Right ventricle myocardium inferior (tissue), 1 donor: Measurements from ENCODE around the gene PLEKHA1. TPM values are rescaled to one million over a fixed set of nuclear protein-coding genes. Genes with fewer than 3 reads are reported as not detected.

Experiments used
- ATAC-seq: fragments of 200-7000 bp; cut with Tn5 transposase; one replicate; pipeline ENCODE4 v1.9.1; 2020; ENCODE audit warnings: mild to moderate bottlenecking, moderate library complexity
- DNase-seq: peaks from one replicate; pipeline ENCODE4 v3.0.0; 2021; ENCODE audit errors: missing footprints
- intact Hi-C: fragments of 100-400 bp; cut with DNase I; formaldehyde crosslinking; loops from one replicate; pipeline ENCODE4 v1.11.0; 2022
- total RNA-seq: library from RNA; stranded (reverse); fragmentation: NEBNext Ultra II Directional; extraction: Animal tissue kit (Norgen Biotek cat#: 25700); gene quantifications from one replicate; pipeline ENCODE4 v1.2.1, GENCODE V29; 2021
- donor health status: DM: no; HTN: yes; CAD: no; lungs with severe emphysema.

PLEKHA1 gene
- total RNA-seq, 1 donor from 2014 or later = 68.0 TPM

DNA sequence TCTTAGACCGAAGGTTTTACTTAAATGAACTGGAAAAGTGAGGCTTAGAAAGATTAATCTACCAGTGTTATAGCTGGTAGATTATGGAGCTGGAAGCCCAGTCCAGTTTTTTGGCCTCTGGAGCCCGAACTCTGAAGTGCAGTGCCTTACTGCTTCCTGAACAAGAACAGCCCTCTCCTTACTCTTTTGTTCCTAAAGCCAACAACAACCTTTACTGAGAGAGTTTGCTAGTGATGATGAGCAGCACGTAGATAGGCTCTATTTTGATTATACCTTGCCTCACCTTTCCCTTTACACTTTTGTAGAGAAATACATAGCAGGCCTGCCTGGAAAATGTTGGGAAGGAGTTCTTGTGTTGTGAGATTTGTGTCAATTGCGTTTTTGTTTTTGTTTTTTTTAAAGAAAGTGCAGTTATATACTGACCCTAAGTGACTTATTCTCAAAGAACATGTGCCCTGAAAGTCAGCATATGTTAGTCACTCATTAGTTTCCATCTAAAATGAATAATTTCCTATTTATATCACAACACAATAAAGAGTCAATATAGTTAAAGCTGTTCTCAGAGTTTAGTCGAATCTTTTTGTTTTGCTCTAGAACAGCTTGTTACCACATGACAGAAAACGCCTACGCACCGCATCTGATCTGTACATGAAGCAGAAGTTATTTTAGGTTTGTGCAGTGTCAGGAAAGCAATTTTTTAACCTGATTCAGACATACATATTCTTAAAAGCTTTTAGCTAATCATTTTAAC lies 33.0 kb downstream of the PLEKHA1 start:
- ATAC-seq (no peak), DNase-seq (no peak)
- intact Hi-C loops = no loop called here

DNA sequence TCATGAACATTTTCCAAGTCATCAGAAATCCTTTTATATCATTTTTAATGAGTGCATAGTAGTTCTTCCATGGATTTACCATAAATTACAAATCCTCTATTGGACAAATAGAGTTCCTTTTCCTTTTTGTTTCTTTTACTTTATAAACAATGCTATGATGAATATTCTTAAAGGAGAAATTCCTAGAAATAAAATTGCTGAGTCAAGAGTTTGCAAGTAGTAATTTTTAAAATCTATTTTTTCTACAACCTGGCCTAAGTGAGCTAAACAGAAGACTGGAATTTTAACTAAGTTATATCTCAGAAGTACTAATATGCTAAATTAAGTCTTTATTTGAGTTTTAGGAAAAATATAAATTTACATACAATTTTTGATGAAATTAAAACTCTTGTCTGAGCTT lies 38.8 kb downstream of the PLEKHA1 start:
- ATAC-seq = no peak
- intact Hi-C loops = no loop called here
- no peak for DNase-seq

DNA sequence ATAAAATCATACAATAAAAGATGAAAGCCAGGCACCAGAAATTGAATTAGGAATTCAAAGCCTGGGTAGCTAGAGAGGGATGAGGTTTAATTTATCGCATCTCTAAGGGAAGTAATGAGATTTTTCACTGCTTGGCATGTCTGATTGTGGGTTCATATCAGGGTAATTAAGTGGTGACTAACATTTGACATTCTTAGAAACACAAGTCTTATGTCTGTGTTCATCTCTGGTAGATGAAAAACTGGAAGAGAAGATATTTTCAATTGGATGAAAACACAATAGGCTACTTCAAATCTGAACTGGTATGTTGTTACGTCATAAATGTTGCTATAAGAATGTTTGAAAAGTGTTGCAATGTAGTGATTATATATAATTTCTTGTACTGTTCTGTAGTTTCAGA lies 43.2 kb downstream of the PLEKHA1 start:
- intact Hi-C loops = loop anchor here (5.0 kb wide), 1 partner anchor 40 kb away; no protein-coding TSS in a partner anchor
- ATAC-seq (no peak), DNase-seq (no peak)

DNA sequence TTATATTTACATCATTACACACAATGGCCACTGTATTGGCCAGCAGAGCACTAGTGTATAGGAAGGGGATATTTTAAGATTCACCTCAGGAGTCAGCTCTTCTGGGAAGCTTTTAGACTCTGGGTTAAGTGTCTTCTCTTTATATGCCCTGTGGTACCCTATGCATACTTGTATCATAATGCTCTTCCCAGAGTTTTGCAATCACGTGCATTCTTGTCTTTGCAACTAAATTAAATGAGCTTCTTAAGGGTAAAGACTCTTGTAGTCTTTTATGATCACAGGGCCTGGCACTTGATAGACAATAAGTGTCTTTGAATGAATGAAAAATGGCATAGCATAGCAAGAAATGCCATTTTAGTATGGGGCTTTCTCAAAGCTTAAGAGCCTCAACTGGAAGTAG lies 44.5 kb downstream of the PLEKHA1 start:
- ATAC-seq = no peak
- no peak for DNase-seq
- intact Hi-C loops = loop anchor here (5.0 kb wide), 1 partner anchor 42 kb away; no protein-coding TSS in a partner anchor

DNA sequence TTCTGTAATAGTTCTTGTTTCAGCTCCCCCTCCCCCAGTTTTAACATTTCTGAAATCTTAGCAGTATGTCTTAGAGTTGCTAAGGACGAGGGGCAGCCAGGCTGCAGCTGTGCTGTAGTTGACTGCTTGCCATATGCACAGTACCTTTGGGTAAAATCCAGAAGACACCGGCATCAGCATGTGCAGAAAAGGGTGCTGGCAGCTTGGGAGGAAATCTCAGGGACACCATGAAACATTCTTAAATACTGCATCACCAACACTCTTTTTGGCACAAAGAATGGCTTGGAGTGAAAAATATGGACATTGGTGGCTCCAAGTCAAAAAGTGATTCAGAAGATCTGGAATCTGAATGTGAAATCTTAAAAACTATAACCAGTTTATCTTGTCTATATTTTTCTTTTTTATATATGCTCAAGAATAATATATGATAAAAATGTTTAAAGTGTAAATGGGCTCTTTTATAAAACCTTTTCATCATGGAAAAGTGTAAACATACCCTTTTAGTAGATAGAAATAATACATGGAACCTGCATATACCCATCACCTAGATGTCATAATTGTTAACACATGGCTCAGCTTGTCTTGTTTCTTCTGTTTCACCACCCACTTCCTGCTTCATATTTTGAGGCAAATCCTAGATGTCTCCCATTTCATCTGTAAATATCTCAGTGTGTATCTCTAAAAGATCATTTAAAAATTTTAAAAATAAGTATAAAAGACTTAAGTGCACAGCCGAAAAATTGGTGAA lies 45.5 kb downstream of the PLEKHA1 start:
- DNase-seq (no peak), ATAC-seq (peak; percentile 28)
- intact Hi-C loops = loop anchor here (5.0 kb wide), 1 partner anchor 43 kb away; no protein-coding TSS in a partner anchor

DNA sequence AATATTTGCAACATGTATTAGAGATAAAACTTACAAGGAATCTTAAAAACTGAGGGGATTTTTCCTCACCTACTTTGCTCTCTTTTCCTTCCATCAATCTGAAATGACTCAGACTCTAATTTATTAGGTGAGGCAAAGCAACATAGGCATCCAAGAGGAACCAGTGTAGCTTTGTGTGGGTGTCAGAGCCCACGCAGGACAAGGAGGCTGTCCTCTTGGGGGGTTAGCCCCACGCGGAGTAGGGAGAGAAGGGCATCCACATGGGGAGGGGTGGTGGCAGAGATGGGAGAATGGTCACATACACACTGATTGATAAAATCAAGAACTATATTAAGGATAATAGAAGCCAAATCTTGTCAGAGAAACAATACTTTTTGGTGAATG lies 46.1 kb downstream of the PLEKHA1 start:
- intact Hi-C loops = no loop called here
- DNase-seq = no peak
- no peak for ATAC-seq

DNA sequence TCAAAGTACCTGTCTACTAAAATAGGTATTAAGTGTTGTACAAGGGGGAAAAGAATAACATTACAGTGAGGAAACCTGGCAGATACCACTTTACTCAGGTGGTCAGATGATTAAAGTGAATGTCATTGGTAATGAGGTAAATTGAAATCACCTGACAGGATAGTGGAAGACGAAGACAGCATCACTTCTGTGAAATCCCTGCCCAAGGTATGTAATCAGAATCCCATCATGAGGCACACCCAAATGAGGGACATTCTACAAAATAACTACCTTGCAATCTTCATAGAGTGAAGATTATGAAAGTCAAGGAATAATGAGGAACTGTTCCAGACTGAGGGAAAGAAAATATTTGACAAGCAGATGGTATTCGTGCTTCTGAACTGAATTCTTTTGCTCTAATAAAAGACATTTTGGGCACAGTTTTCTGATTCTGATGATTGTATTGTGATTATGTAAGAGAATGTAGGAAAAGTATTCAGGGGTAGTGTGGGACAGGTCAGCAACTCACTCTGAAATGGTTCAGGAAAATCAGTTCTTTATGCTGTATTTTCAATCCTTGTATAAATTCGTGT lies 46.6 kb downstream of the PLEKHA1 start:
- intact Hi-C loops = no loop called here
- DNase-seq (no peak), ATAC-seq (no peak)

DNA sequence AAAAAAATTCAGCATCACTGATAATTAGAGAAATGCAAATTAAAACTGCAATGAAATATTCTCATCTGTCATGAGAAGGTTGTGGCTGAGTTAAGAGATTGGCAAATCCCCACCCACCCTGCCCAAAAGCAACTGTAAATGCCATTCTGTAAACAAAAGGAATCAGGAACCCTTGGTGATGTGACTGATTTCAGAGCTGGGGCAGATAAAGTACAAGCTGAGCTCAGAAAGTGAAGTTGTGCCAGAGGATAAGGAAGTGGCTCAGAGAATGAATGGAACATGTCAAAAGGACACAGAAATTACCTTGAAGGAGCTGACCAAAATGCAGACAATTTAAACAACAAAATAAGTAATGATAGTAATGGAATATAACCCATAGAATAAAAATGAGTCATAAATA lies 47.2 kb downstream of the PLEKHA1 start:
- intact Hi-C loops = no loop called here
- no peak for DNase-seq
- no peak for ATAC-seq

DNA sequence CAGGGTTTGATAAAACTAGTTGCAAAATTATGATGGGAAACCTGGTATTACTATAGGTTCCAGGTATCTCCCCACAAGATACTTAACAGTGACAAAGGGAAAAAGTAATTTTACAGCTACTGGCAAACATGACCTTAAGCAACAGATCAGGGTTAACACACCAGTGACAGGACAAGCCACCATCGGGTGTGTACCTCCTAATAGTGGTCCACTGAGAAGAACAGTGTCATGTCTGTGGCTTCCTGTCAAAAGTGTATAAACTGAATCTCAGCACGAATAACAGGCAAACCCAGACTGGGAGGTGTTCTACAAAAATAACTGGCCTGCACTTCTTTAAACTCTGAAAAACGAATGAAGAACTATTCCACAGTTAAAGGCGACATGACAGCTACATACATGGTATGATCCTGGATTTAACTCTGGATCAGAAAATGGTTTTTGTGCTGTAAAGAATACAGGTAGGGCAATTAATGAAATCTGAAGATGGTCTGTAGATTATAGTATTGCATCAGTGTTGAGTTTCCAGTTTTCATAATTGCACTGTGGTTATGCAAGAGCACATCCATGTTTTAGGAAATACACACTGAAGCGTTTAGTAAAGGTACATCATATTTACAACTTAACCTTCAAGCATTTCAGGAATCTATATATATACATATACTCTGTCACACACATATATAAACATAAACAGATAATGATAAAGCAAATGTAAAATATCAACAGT lies 47.9 kb downstream of the PLEKHA1 start:
- intact Hi-C loops = no loop called here
- DNase-seq = no peak
- ATAC-seq = no peak

DNA sequence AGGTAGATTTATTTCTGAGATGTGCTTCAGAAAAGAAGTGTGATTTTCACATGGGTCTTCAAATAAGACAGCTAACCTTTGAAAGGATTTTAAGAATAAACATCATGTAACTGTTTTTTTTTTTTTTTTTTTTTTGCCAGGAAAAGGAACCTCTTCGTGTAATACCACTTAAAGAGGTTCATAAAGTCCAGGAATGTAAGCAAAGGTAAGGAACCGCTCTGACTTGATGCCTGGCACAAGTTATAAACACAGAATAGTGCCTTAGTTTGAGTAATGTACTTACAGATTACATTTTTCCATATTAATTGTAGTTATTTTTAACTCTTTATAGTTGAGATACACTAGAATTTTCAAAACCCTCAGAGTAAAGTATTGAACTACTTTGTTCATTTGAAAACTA lies 49.6 kb downstream of the PLEKHA1 start:
- DNase-seq (no peak), ATAC-seq (no peak)
- intact Hi-C loops = no loop called here

DNA sequence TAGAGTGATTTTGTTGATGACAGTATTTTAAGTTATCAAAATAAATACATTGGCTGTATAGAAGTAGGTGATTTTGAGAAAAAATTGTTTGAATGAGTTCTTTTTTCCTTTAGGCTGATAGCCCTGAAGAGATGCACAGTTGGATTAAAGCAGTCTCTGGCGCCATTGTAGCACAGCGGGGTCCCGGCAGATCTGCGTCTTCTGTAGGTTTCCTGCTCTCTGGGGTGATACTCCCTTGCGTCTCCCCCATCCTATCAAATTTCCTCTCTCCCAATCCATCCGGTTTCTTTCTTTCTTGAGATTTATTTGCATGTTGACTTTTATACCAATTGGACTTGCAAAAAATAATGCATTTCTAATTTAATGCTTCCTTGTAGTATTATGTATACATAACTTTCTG lies 52.3 kb downstream of the PLEKHA1 start:
- DNase-seq (no peak), ATAC-seq (no peak)
- intact Hi-C loops = no loop called here

DNA sequence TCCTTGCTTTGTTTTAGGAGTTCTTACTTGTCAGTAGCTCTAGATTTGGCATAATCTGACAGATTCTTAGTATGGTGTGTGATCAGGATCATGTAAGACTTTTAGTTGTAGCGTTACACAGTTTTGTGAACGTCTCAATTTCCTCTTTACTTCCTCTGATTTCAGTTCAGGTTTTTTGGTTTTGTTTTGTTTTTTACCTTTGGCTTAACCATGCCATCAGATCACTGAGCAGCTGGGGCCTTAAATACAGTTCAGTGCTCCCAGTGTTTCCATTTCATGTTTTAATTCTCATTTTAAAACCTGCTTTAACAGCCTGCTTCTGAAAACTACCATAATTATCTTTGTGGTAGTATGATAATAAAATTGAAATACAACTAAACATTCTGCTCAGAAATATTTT lies 52.8 kb downstream of the PLEKHA1 start:
- intact Hi-C loops = no loop called here
- ATAC-seq (no peak), DNase-seq (no peak)

DNA sequence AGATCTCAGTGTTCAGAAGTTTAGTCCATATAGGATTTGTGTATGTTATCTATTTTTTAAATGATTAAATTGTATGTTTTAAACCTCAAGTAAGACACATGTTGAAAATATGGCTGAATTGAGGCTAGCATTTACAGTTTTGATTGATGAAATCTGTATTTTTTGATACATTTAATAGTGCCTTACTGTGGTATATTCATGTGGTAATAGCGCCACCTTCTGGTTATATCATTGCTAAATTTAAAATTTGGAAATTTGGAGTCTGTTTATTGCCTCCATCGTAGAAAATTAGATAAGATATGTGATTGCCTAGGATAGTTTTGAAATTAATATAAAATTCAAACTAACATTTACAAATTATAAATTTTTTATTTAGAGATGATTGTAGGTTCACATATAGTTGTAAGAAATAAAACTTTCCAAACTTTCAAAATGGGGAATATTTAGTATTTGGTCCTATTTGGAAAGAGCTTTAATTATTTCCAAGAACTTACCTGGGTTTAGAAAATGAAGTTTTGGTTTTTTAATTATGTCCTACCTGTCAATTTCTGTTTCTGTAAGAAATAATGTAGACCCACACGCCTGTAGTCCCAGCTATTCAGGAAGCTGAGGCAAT lies 60.8 kb downstream of the PLEKHA1 start:
- intact Hi-C loops = loop anchor here (2.0 to 5.0 kb wide), 2 partner anchors 93 to 132 kb away; no protein-coding TSS in a partner anchor
- ATAC-seq = peak; percentile 33
- no peak for DNase-seq

DNA sequence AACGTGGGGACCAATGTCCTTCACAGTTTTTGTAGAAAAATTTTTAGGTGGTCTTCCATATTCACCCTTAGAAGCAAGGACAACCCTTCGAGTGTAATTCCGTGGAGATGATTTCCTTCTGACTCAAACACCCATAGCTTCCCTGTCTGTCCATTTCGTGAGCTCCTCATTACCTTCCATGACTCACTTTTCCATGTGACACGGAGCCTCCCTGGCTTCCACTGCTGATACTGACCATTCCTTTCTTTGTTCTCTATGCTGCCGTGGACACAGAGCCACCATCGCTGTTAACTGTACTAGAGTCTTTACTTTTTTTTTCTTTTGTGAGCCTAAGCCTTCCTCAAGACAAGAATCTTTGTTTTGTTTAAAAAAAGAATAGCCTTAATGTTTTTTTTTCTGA lies 67.5 kb downstream of the PLEKHA1 start:
- intact Hi-C loops = no loop called here
- no peak for DNase-seq
- no peak for ATAC-seq

DNA sequence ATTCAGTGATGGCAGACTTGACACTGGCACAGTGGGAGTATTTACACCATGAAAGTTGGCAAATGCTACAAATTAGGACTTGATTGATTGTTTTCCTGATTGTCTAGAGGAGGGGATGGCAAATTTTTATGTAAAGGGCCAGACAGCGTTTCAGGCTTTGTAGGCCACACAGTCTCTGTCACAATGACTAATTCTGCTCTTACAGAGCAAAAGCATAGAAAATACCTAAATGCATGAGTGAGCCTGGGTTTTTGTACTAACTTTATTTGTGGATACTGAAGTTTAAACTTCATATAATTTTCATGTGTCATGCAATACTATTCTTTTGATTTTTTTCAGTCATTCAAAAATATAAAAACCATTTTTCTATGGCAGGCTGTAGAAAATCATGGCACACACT lies 71.0 kb downstream of the PLEKHA1 start:
- intact Hi-C loops = no loop called here
- ATAC-seq (no peak), DNase-seq (no peak)

DNA sequence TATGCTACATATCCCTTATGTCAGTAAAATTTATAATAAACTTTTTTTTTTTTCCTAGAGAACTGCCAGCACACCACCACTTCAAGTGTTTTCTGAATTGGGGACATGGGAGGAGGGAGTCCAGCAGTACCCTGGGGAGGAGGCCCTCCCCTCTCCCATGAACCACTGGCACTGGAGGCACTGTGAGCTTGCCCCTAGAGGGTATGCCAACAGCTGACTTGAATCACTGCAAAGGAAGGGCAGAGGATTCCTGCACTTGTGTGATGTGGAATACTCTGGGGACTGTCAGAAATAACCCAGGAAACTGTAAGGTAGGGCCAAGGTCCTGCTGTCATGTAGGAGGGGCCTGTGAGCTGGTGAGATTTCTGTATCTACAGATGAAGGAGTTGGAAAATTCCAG lies 71.4 kb downstream of the PLEKHA1 start:
- no peak for DNase-seq
- intact Hi-C loops = no loop called here
- ATAC-seq = peak; percentile 61

DNA sequence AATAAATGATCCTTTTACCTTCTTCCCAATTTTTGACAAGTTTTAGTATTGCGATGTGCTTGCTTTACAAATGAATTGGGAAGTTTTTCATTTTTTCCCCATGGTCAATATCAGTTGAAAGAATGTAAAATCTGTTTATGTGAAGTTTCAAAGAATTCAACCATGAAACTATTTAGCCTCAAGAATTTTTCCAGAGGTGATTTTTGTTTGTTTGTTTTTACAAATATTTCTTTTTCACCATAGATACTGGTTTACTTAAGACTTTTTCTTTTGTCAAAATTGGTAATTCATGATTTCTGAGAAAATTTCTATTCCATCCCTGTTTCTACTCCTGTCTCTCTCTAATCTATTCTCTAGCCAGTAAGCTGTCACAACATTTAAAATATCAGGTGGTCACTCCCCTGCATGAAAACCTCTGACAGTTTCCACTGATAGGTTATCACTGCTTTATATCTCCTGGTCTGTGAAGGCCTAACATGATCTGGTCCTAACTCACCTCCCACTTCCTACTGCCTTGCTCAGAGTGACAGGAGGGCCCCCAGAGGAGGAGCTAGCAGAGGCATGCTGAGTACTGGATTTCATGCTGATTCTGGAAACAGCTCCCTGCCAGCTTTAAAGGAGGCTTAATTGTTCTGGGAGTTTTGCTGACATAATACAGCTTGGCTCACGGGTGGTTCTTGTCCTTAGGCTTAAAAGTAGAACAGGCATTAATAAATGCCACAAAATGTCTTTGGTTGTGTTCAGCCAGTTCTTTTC lies 72.3 kb downstream of the PLEKHA1 start:
- peak; percentile 74 for ATAC-seq
- intact Hi-C loops = no loop called here
- no peak for DNase-seq

DNA sequence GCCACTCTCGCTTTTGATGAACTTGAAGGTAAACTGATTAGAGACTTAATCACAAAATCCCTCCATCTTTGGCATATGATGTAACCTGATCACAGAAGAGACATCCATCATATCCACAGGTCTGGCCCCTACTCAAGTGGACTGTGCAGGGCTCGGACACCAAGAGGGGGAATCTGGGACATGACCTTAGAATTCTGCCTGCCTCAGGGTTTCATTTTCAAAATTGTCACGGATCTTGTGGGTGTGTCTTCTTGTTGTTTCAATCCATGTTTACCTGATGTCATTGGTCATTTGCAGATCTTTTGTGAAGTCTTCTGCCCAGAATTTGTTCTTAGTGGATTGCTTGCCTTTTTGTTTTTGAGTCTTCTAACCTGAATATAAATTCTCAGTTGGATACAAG lies 74.1 kb downstream of the PLEKHA1 start:
- ATAC-seq = no peak
- intact Hi-C loops = no loop called here
- DNase-seq = no peak
